Gastroesophageal sphincter (tissue), 3 donors: Measurements from ENCODE around the gene ITGB6.

Experiments used
- CTCF ChIP-seq, 4 experiments: fragments of 200-600 bp in 2 of 4; fragments of 450-650 bp in 2 of 4; sonication (generic) in 1 of 4; IDR thresholded peaks; one replicate each; pipeline ENCODE4 v1.5.1; 2017 to 2019; ENCODE audit warnings: antibody characterized with exemption in 4 of 4, mild to moderate bottlenecking in 2 of 4, moderate library complexity in 2 of 4
- POLR2A ChIP-seq, 2 donors: fragments of 450-650 bp; IDR thresholded peaks; one replicate each; pipeline ENCODE4 v1.6.1; 2017; ENCODE audit warnings: antibody characterized with exemption in 2 of 2, mild to moderate bottlenecking in 2 of 2, moderate library complexity in 1 of 2

GRCh38 chr2:160050147-160050546 is 149.9 kb downstream of the ITGB6 start:
- TF ChIP-seq CTCF (IDR thresholded peaks at IDR 0.05) (no peak), POLR2A (IDR thresholded peaks at IDR 0.05) (no peak)
